HG02763 (cell line): ENCODE data around the gene CROCC.

Experiments used
- ATAC-seq: cut with Tn5 transposase; IDR thresholded peaks from one replicate; pipeline ENCODE4 v1.9.1; 2021; ENCODE audit warnings: mild to moderate bottlenecking, moderate library complexity; ENCODE audit not compliant: unreplicated experiment

CROCC gene

GRCh38 chr1:16980473-16981268 is 58.9 kb downstream of the CROCC start, which contains the start of gene MFAP2:
Gene MFAP2, minus strand, starts transcription at chr1:16980620. Its CDS starts 2,347 bp downstream, at chr1:16978273.
- no peak for ATAC-seq

GRCh38 chr1:16981269-16981849 is 59.6 kb downstream of the CROCC start:
- no peak for ATAC-seq

GRCh38 chr1:16982902-16983301 is 61.2 kb downstream of the CROCC start:
- ATAC-seq, result no peak

- ATAC-seq, result no peak
Measured at GRCh38 chr1:16983649-16984048, 61.9 kb downstream of the CROCC start.

- no peak for ATAC-seq
Measured at GRCh38 chr1:16984717-16985116, 63.0 kb downstream of the CROCC start.

GRCh38 chr1:16986113-16986512 is 64.4 kb downstream of the CROCC start:
- ATAC-seq, result no peak

- no peak for ATAC-seq
Measured at GRCh38 chr1:16986560-16986959, 64.8 kb downstream of the CROCC start.

- no peak for ATAC-seq
Measured at GRCh38 chr1:16986962-16987361, 65.2 kb downstream of the CROCC start.

GRCh38 chr1:16988210-16988609 is 66.5 kb downstream of the CROCC start:
- no peak for ATAC-seq

- ATAC-seq, result no peak
Measured at GRCh38 chr1:16989676-16990391, 68.1 kb downstream of the CROCC start.

- ATAC-seq, result no peak
Measured at GRCh38 chr1:16991571-16991970, 69.8 kb downstream of the CROCC start.

GRCh38 chr1:16992102-16992501 is 70.4 kb downstream of the CROCC start:
- no peak for ATAC-seq

GRCh38 chr1:16992675-16993074 is 70.9 kb downstream of the CROCC start:
- ATAC-seq, result no peak

GRCh38 chr1:16993521-16994038 is 71.8 kb downstream of the CROCC start:
- no peak for ATAC-seq

GRCh38 chr1:16996845-16997244 is 75.1 kb downstream of the CROCC start:
- ATAC-seq, result no peak

- no peak for ATAC-seq
Measured at GRCh38 chr1:16998589-16998988, 76.9 kb downstream of the CROCC start.

GRCh38 chr1:16999863-17000262 is 78.1 kb downstream of the CROCC start:
- no peak for ATAC-seq

GRCh38 chr1:17001760-17002523 is 80.2 kb downstream of the CROCC start:
- ATAC-seq, result no peak

- ATAC-seq, result no peak
Measured at GRCh38 chr1:17002524-17002902, 80.8 kb downstream of the CROCC start.

- no peak for ATAC-seq
Measured at GRCh38 chr1:17004466-17005364, 83.0 kb downstream of the CROCC start.
